H9 (cell line): ENCODE data around the gene PTEN. TPM values are rescaled to one million over a fixed set of nuclear protein-coding genes. Genes with fewer than 3 reads are reported as not detected.

Experiments used
- DNase-seq: peaks from one replicate; pipeline ENCODE4 v3.0.0-alpha.2; 2017
- H2AFZ ChIP-seq: one replicate; pipeline ENCODE4 v1.6.1; 2013; ENCODE audit warnings: mild to moderate bottlenecking, low read length, control low read depth, moderate library complexity
- H2AK5ac ChIP-seq: 2 replicates; pipeline ENCODE4 v1.6.1; 2013; ENCODE audit warnings: low read length, control low read depth, mixed read lengths; ENCODE audit not compliant: insufficient read length
- H2BK120ac ChIP-seq: one replicate; pipeline ENCODE4 v1.6.1; 2013; ENCODE audit warnings: low read depth, mild to moderate bottlenecking, low read length, control low read depth, inconsistent platforms; ENCODE audit not compliant: poor library complexity, severe bottlenecking
- H2BK12ac ChIP-seq: 2 replicates; pipeline ENCODE4 v1.6.1; 2013; ENCODE audit warnings: low read length, control low read depth, mixed read lengths, low read depth; ENCODE audit not compliant: insufficient read length
- H2BK15ac ChIP-seq: 2 replicates; pipeline ENCODE4 v1.6.1; 2013; ENCODE audit warnings: low read depth, low read length, control low read depth
- H2BK20ac ChIP-seq: one replicate; pipeline ENCODE4 v1.6.1; 2013; ENCODE audit warnings: low read depth, mild to moderate bottlenecking, low read length, control low read depth, inconsistent platforms; ENCODE audit not compliant: poor library complexity, severe bottlenecking
- H2BK5ac ChIP-seq: 2 replicates; pipeline ENCODE4 v1.6.1; 2013; ENCODE audit warnings: low read length, control low read depth, mixed read lengths; ENCODE audit not compliant: insufficient read length
- H3K14ac ChIP-seq: 2 replicates; pipeline ENCODE4 v1.6.1; 2013; ENCODE audit warnings: low read length, control low read depth; ENCODE audit not compliant: insufficient read depth
- H3K18ac ChIP-seq: 2 replicates; pipeline ENCODE4 v1.6.1; 2013; ENCODE audit warnings: low read depth, mild to moderate bottlenecking, mixed read lengths, low read length, control low read depth; ENCODE audit not compliant: insufficient read length
- H3K23ac ChIP-seq: 2 replicates; pipeline ENCODE4 v1.6.1; 2013; ENCODE audit warnings: low read length, control low read depth, mixed read lengths, low read depth; ENCODE audit not compliant: insufficient read length
- H3K23me2 ChIP-seq: 2 replicates; pipeline ENCODE4 v1.6.1; 2013; ENCODE audit warnings: low read depth, mild to moderate bottlenecking, mixed read lengths, low read length, control low read depth; ENCODE audit not compliant: insufficient read length, poor library complexity, severe bottlenecking
- H3K27ac ChIP-seq: 2 replicates; pipeline ENCODE4 v1.5.1; 2013; ENCODE audit warnings: low read length, control low read depth, mixed read lengths, low read depth; ENCODE audit not compliant: insufficient read length
- H3K27me3 ChIP-seq: 2 replicates; pipeline ENCODE4 v1.6.1; 2013; ENCODE audit warnings: low read length, control low read depth, inconsistent platforms; ENCODE audit not compliant: insufficient read depth
- H3K4ac ChIP-seq: 2 replicates; pipeline ENCODE4 v1.6.1; 2013; ENCODE audit warnings: low read depth, mild to moderate bottlenecking, control low read depth, inconsistent platforms, low read length, moderate library complexity
- H3K4me1 ChIP-seq: 2 replicates; pipeline ENCODE4 v1.6.1; 2013; ENCODE audit warnings: low read length, control low read depth, inconsistent platforms; ENCODE audit not compliant: insufficient read depth
- H3K4me2 ChIP-seq: 2 replicates; pipeline ENCODE4 v1.6.1; 2013; ENCODE audit warnings: low read length, control low read depth, mixed read lengths; ENCODE audit not compliant: insufficient read length, insufficient read depth
- H3K56ac ChIP-seq: 2 replicates; pipeline ENCODE4 v1.6.1; 2013; ENCODE audit warnings: low read depth, mild to moderate bottlenecking, mixed read lengths, low read length, control low read depth; ENCODE audit not compliant: insufficient read length
- H3K79me1 ChIP-seq: 2 replicates; pipeline ENCODE4 v1.6.1; 2013; ENCODE audit warnings: low read depth, mild to moderate bottlenecking, moderate library complexity, low read length, control low read depth, inconsistent platforms; ENCODE audit not compliant: insufficient read depth, poor library complexity, severe bottlenecking
- H3K79me2 ChIP-seq: 2 replicates; pipeline ENCODE4 v1.6.1; 2013; ENCODE audit warnings: low read length, control low read depth, inconsistent platforms; ENCODE audit not compliant: insufficient read depth
- H3K9ac ChIP-seq: 2 replicates; pipeline ENCODE4 v1.6.1; 2013; ENCODE audit warnings: low read length, control low read depth, mixed read lengths; ENCODE audit not compliant: insufficient read length; ENCODE audit errors: extremely low read depth
- H3K9me3 ChIP-seq: one replicate; pipeline ENCODE4 v1.6.1; 2013; ENCODE audit warnings: low read depth, low read length, inconsistent platforms; ENCODE audit not compliant: control insufficient read depth
- H3T11ph ChIP-seq: one replicate; pipeline ENCODE4 v1.6.1; 2013; ENCODE audit warnings: mild to moderate bottlenecking, low read length, control low read depth, inconsistent platforms
- H4K20me1 ChIP-seq: one replicate; pipeline ENCODE4 v1.6.1; 2013; ENCODE audit not compliant: control insufficient read depth, insufficient read length, insufficient read depth
- H4K5ac ChIP-seq: 2 replicates; pipeline ENCODE4 v1.6.1; 2013; ENCODE audit warnings: low read depth, mild to moderate bottlenecking, mixed read lengths, low read length, control low read depth; ENCODE audit not compliant: insufficient read length
- H4K8ac ChIP-seq: replicated peaks from 2 replicates; pipeline ENCODE4 v1.6.1; 2013; ENCODE audit warnings: low read length, control low read depth, mixed read lengths, low read depth; ENCODE audit not compliant: insufficient read length
- H4K91ac ChIP-seq: 2 replicates; pipeline ENCODE4 v1.6.1; 2013; ENCODE audit warnings: low read depth, mild to moderate bottlenecking, moderate library complexity, mixed read lengths, low read length, control low read depth; ENCODE audit not compliant: insufficient read length
- H3K27ac Mint-ChIP-seq, 3 experiments: 2 replicates in 2 of 3; 3 replicates in 1 of 3; pipeline ENCODE4 v1.8.0; 2020 to 2021; ENCODE audit warnings: mixed read lengths in 3 of 3, mild to moderate bottlenecking in 1 of 3, moderate library complexity in 1 of 3
- H3K27me3 Mint-ChIP-seq: 2 replicates; pipeline ENCODE4 v1.8.0; 2021; ENCODE audit warnings: low read depth, mild to moderate bottlenecking, moderate library complexity, mixed read lengths
- H3K36me3 Mint-ChIP-seq, 3 experiments: 2 replicates in 2 of 3; 3 replicates in 1 of 3; pipeline ENCODE4 v1.8.0; 2020 to 2021; ENCODE audit warnings: low read depth in 3 of 3, mixed read lengths in 3 of 3; ENCODE audit not compliant: insufficient read depth in 1 of 3
- H3K4me1 Mint-ChIP-seq, 2 experiments: 2 replicates each; pipeline ENCODE4 v1.8.0; 2020; ENCODE audit warnings: mixed read lengths in 2 of 2
- H3K4me3 Mint-ChIP-seq, 2 experiments: 2 replicates in 1 of 2; 3 replicates in 1 of 2; pipeline ENCODE4 v1.8.0; 2020 to 2021; ENCODE audit warnings: mild to moderate bottlenecking in 2 of 2, mixed read lengths in 2 of 2, moderate library complexity in 1 of 2
- H3K9me3 Mint-ChIP-seq, 2 experiments: 2 replicates in 1 of 2; 3 replicates in 1 of 2; pipeline ENCODE4 v1.8.0; 2020; ENCODE audit warnings: mild to moderate bottlenecking in 2 of 2, mixed read lengths in 2 of 2, moderate library complexity in 1 of 2
- WGBS: extraction: QIAGEN DNeasy Blood & Tissue Kit; methylation state at CpG from one replicate; pipeline ENCODE4 v1.1.7; 2013; ENCODE audit warnings: missing lambda C conversion rate, low lambda C conversion rate, mixed read lengths; ENCODE audit not compliant: insufficient read length; ENCODE audit errors: extremely low coverage; 5-methylcytosine and 5-hydroxymethylcytosine counted together
- total RNA-seq: library from RNA; stranded (reverse); gene quantifications from 2 replicates; pipeline ENCODE4 v1.2.1, GENCODE V29; 2021
- TF ChIP-seq, protein P1 (sequence below): fragments of 200-600 bp; sonication (generic); conservative IDR thresholded peaks from 3 replicates; pipeline ENCODE4 v1.8.0; 2021; ENCODE audit warnings: antibody characterized with exemption, mild to moderate bottlenecking

The PTEN gene
- total RNA-seq, 1 experiment from 2014 or later, result 52.8 TPM

DNA sequence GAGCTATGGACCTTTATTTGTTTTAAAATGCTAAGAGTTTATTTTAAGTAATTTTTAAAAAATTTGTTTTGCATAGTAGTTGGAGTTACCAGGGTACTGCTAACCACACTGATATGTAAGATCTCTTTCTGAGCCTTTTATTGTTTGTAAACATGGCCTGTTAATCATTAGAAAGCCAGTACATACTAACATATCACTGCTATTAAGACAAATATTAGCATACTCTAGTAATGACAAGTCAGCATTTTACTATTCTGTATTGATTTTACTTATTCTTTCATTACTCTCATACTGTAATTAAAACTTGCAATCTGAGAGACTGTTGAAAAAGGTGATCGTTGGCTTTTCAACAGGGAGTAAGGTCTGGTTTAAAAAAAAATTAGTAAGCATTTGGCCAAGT, 66.7 kb downstream of the PTEN start:
- H3K36me3 Mint-ChIP-seq, result peaks cover 3 to 19% (median 13%) of the 10 kb centered on the region in 3 experiments
- no peak overlapping the region for H2BK5ac ChIP-seq
- no peaks in the 10 kb centered on the region for H3K27me3 Mint-ChIP-seq
- no peak overlapping the region for H3K9ac ChIP-seq
- H4K20me1 ChIP-seq, result no peaks in the 10 kb centered on the region
- H3K23me2 ChIP-seq, result no peaks in the 10 kb centered on the region
- TF ChIP-seq, protein P1, sequence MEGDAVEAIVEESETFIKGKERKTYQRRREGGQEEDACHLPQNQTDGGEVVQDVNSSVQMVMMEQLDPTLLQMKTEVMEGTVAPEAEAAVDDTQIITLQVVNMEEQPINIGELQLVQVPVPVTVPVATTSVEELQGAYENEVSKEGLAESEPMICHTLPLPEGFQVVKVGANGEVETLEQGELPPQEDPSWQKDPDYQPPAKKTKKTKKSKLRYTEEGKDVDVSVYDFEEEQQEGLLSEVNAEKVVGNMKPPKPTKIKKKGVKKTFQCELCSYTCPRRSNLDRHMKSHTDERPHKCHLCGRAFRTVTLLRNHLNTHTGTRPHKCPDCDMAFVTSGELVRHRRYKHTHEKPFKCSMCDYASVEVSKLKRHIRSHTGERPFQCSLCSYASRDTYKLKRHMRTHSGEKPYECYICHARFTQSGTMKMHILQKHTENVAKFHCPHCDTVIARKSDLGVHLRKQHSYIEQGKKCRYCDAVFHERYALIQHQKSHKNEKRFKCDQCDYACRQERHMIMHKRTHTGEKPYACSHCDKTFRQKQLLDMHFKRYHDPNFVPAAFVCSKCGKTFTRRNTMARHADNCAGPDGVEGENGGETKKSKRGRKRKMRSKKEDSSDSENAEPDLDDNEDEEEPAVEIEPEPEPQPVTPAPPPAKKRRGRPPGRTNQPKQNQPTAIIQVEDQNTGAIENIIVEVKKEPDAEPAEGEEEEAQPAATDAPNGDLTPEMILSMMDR, result no peak
- H3K27ac ChIP-seq, result no peak overlapping the region
- no peak overlapping the region for H3K4me2 ChIP-seq
- H3K79me1 ChIP-seq, result no peaks in the 10 kb centered on the region
- no peak overlapping the region for H2AK5ac ChIP-seq
- H3K79me2 ChIP-seq, result no peaks in the 10 kb centered on the region
- no peak for DNase-seq
- no peak overlapping the region for H2AFZ ChIP-seq
- no peak overlapping the region for H2BK12ac ChIP-seq
- no peak overlapping the region for H3K27ac Mint-ChIP-seq
- no peak overlapping the region for H2BK15ac ChIP-seq
- no peak overlapping the region for H3K4ac ChIP-seq
- H2BK20ac ChIP-seq, result no peak overlapping the region
- H3K4me1 ChIP-seq, result no peaks in the 10 kb centered on the region; the same call in 1 of the 2 replicates
- H3K4me3 Mint-ChIP-seq, result no peak overlapping the region
- peaks cover 16 to 31% of the 10 kb centered on the region in 2 experiments for H3K4me1 Mint-ChIP-seq
- no peak overlapping the region for H3K18ac ChIP-seq
- H4K8ac ChIP-seq, result no peak overlapping the region
- no peaks in the 10 kb centered on the region for H3K27me3 ChIP-seq
- no peaks in the 10 kb centered on the region for H3K9me3 Mint-ChIP-seq
- H3K14ac ChIP-seq, result no peak overlapping the region
- H3K23ac ChIP-seq, result no peak overlapping the region
- H3K9me3 ChIP-seq, result no peaks in the 10 kb centered on the region
- no peak overlapping the region for H3T11ph ChIP-seq
- H3K56ac ChIP-seq, result no peak overlapping the region
- no peak overlapping the region for H4K91ac ChIP-seq
- no CpG with 5 or more reads among the region's 1 CpG for WGBS
- H4K5ac ChIP-seq, result no peak overlapping the region
- H2BK120ac ChIP-seq, result no peak overlapping the region
